Gastrocnemius medialis (tissue), 4 donors: ENCODE measurements around the gene SCUBE3.

Experiments
- CTCF ChIP-seq, 5 experiments: fragments of 450-650 bp in 3 of 5; fragments of 200-600 bp in 2 of 5; sonication (generic) in 2 of 5; IDR thresholded peaks in 4 of 5; conservative IDR thresholded peaks in 1 of 5; 1 replicate in 4 of 5; 2 replicates in 1 of 5; pipeline ENCODE4 v1.5.1; 2016 to 2019; ENCODE audit warnings: antibody characterized with exemption in 5 of 5, mild to moderate bottlenecking in 3 of 5, moderate library complexity in 3 of 5
- POLR2A ChIP-seq, 2 donors: fragments of 450-650 bp; IDR thresholded peaks; one replicate each; pipeline ENCODE4 v1.6.1; 2017; ENCODE audit warnings: antibody characterized with exemption in 2 of 2, mild to moderate bottlenecking in 2 of 2, moderate library complexity in 2 of 2

DNA sequence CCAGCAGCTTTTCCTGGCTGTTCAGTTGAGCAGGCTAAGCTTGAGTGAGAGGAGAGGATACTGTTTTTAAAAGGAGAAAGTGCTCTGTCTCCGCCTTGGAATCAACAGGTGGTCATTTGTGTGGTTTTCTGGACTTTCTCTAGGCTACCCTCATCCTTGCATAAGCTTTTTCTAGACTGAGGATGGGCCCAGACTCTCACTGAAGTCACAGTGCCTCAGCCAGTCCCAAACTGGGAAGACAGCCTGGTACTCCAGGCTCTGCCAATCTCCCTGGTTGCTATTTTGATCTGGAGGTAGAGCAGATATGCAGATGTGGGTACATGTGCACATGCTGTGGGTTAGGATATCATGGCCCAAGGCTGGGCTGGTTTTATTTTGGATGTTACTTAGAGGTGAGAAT lies 7.0 kb downstream of the SCUBE3 start:
- no peak for TF ChIP-seq POLR2A (IDR thresholded peaks at IDR 0.05)
- no peak for TF ChIP-seq CTCF (IDR thresholded peaks at IDR 0.05 in 4 of 5, conservative IDR thresholded peaks at IDR 0.05 in 1 of 5)
